Ovary (tissue), 9 donors: ENCODE data around the gene KCNK1. TPM values are rescaled to one million over a fixed set of nuclear protein-coding genes. Genes with fewer than 3 reads are reported as not detected.

Experiments used
- DNase-seq, 5 donors: peaks; one replicate each; pipeline ENCODE4 v3.0.0-alpha.2; 2019 to 2020
- H3K27ac ChIP-seq, 2 donors: fragments of 200-600 bp; one replicate each; pipeline versions ENCODE4 v1.5.1 to v1.8.0; 2019 to 2022
- H3K27me3 ChIP-seq: fragments of 200-600 bp; one replicate; pipeline ENCODE4 v1.8.0; 2022
- H3K36me3 ChIP-seq: fragments of 200-600 bp; sonication (generic); one replicate; pipeline ENCODE4 v1.5.1; 2019
- H3K4me1 ChIP-seq: one replicate; pipeline ENCODE4 v1.8.1; 2013; ENCODE audit warnings: mild to moderate bottlenecking, moderate library complexity; ENCODE audit not compliant: insufficient read depth
- H3K4me3 ChIP-seq: fragments of 200-600 bp; sonication (generic); one replicate; pipeline ENCODE4 v1.5.1; 2017
- H3K9me3 ChIP-seq, 2 donors: fragments of 200-600 bp in 1 of 2; sonication (generic) in 1 of 2; one replicate each; pipeline versions ENCODE4 v1.5.1 to v1.8.1; 2013 to 2019; ENCODE audit warnings: mild to moderate bottlenecking in 1 of 2, moderate library complexity in 1 of 2
- EP300 ChIP-seq: sonication (generic); formaldehyde crosslinking; IDR thresholded peaks from one replicate; pipeline ENCODE4 v1.6.1; 2017; ENCODE audit warnings: antibody characterized with exemption
- POLR2A ChIP-seq: fragments of 450-650 bp; IDR thresholded peaks from one replicate; pipeline ENCODE4 v1.6.1; 2017; ENCODE audit warnings: antibody characterized with exemption, mild to moderate bottlenecking, moderate library complexity
- WGBS, 3 donors: extraction: QIAGEN DNeasy Blood & Tissue Kit in 1 of 3; methylation state at CpG; one replicate each; pipeline versions ENCODE4 v1.1.5 to v1.1.7; 2013 to 2017; 5-methylcytosine and 5-hydroxymethylcytosine counted together
- intact Hi-C, 4 donors: fragments of 100-400 bp; cut with DNase I; formaldehyde crosslinking; loops; one replicate each; pipeline versions ENCODE4 v1.11.0 to v1.15.1; 2022 to 2023
- polyA plus RNA-seq, 2 donors: library from polyadenylated mRNA; stranded (reverse); fragments of 200-250 nt in 1 of 2; fragments of 350-450 nt in 1 of 2; fragmentation: Illumina TruSeq in 1 of 2; extraction: RNeasy Lipid Tissue Mini Kit (QIAGEN cat#74804) in 1 of 2; gene quantifications; one replicate each; pipeline ENCODE4 v1.2.3, GENCODE V29; 2013 to 2014
- total RNA-seq, 7 donors: library from RNA; depleted of rRNA in 2 of 7; stranded (reverse); fragments of >200 nt in 2 of 7; fragmentation: NEBNext Ultra II Directional in 3 of 7; extraction: Animal tissue kit (Norgen Biotek cat#: 25700) in 3 of 7; gene quantifications; one replicate each; pipeline versions ENCODE4 v1.1.0 to v1.2.4, GENCODE V29; 2016 to 2023
- TF ChIP-seq, protein P1 (sequence below), 3 donors: fragments of 450-650 bp in 2 of 3; fragments of 200-600 bp in 1 of 3; IDR thresholded peaks; one replicate each; pipeline versions ENCODE4 v1.5.1 to v1.8.0; 2016 to 2022; ENCODE audit warnings: antibody characterized with exemption in 3 of 3, mild to moderate bottlenecking in 1 of 3
- donor health status: DM: no; HTN: no; CAD: no; lungs with moderate emphysema.
- donor health status: DM: no; HTN: no; CAD: no.
- donor health status: Bipolar disorder and iron deficiency.
- donor health status: DM: yes; HTN: yes; CAD: no.
- donor health status: DM: no; HTN: no; CAD: no.
- donor health status: DM: yes; HTN: yes; CAD: no.

Gene KCNK1
- total and polyA plus RNA-seq, 9 donors = 3.1 to 24.8 (median 4.9) TPM

DNA sequence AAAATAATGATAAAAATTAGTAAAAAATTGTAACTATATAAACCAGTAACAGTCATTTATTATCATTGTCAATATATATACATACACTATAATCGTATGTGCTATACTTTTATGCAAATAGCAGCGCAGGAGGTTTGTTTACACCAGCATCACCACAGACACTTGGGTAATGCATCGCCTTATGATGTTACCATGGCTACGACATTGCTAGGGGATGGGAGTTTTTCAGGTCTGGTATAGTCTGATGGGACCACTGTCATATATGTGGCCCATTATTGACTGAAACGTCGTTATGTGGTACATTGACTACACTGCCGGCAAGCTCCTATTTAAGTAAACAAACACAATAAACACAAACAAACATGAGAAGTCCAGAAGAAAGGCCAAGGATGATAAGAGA lies 45.6 kb downstream of the KCNK1 start:
- Histone ChIP-seq H3K4me1 (no peaks in the 10 kb centered on the region), H3K27me3 (no peaks in the 10 kb centered on the region), H3K4me3 (no peak overlapping the region), H3K9me3 (no peaks in the 10 kb centered on the region), H3K36me3 (no peaks in the 10 kb centered on the region), H3K27ac (no peak overlapping the region)
- intact Hi-C loops = no loop called here
- no peak for DNase-seq
- 91 to 95% (median 95%) methylated on average over 7 of the region's 7 CpGs for WGBS, 3 donors
- TF ChIP-seq, protein P1, sequence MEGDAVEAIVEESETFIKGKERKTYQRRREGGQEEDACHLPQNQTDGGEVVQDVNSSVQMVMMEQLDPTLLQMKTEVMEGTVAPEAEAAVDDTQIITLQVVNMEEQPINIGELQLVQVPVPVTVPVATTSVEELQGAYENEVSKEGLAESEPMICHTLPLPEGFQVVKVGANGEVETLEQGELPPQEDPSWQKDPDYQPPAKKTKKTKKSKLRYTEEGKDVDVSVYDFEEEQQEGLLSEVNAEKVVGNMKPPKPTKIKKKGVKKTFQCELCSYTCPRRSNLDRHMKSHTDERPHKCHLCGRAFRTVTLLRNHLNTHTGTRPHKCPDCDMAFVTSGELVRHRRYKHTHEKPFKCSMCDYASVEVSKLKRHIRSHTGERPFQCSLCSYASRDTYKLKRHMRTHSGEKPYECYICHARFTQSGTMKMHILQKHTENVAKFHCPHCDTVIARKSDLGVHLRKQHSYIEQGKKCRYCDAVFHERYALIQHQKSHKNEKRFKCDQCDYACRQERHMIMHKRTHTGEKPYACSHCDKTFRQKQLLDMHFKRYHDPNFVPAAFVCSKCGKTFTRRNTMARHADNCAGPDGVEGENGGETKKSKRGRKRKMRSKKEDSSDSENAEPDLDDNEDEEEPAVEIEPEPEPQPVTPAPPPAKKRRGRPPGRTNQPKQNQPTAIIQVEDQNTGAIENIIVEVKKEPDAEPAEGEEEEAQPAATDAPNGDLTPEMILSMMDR (IDR thresholded peaks at IDR 0.05) = no peak
- TF ChIP-seq POLR2A (no peak), EP300 (no peak)

DNA sequence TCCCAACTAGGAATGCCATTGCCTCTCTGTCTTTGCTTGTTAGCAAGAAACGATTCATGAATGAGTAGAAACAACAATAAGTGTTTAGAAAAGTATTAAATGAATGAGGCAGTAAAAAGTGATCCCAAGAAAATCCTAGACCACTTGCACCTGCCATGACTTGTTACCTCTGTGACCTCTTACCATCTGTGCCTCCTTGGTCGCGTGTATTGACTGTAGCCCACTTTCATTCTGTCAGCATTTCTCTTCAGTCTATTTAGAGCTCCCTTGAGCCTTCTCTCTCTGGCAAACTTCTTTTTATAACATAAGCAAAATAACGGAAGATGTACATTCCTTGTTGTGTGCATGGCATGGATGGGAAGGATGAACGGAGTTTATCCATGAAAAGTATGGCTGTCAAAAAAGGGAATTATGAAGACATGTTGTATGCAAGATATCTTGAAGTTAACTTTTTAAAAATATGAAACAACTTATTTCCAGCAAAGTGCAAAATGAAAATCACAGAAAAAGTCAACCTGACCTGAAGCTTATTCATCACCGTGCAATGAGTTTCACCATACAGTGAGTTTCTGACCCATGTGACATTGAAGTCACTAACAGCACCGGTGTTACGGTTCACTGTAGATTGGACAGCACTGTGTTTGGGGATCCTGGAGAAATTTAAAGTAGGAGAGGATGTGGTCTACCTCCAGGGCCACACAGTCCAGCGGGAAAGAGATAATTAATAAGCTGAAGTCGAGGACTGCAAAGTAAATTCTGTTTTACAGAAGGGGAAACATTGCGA lies 47.7 kb downstream of the KCNK1 start:
- Histone ChIP-seq H3K4me3 (no peak overlapping the region), H3K36me3 (no peaks in the 10 kb centered on the region), H3K4me1 (no peaks in the 10 kb centered on the region), H3K27me3 (no peaks in the 10 kb centered on the region), H3K9me3 (no peaks in the 10 kb centered on the region), H3K27ac (no peak overlapping the region)
- WGBS, 3 donors = 84 to 91% (median 88%) methylated on average over 11 of the region's 11 CpGs
- DNase-seq = no peak
- intact Hi-C loops = no loop called here
- TF ChIP-seq, protein P1 (IDR thresholded peaks at IDR 0.05) = no peak
- no peak for TF ChIP-seq EP300
- no peak for TF ChIP-seq POLR2A

DNA sequence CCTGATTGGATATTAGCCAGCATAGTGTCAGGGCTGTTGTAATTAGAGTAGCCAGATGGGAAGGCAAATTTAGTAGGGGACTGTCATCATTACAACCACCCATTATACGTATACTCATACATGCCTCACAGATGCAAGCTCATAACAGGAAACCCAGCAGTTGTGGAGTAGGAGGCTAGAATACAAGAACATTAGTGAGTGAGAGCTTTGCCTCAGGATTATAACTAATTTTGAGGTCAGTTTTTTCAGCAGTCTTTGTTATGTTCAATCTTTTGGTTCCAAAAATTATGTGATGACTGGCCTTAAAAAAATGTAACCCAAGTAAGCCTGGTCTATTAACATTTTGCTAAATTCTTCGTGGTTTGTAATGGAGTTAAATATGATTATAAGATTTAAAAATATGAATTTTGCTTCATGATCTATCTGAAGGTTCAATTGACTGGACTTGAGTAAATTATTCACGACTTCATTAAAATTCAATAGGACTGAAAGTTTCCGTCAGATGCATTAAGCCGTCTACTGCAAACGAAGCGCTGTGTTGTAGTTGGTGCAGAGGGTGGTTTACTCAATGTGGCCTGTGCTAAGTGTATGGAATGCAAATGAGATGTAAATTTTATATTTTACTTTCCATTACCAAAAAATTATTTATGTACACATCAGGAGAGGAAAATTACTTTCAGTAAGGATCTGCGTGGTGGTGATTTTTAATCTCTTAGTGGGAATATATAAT lies 48.8 kb downstream of the KCNK1 start:
- no peak overlapping the region for H3K27ac ChIP-seq
- TF ChIP-seq, protein P1 (IDR thresholded peaks at IDR 0.05) = no peak
- no peak for TF ChIP-seq POLR2A
- TF ChIP-seq EP300 = no peak
- DNase-seq = no peak
- intact Hi-C loops = no loop called here
- H3K9me3 ChIP-seq = no peaks in the 10 kb centered on the region
- H3K4me3 ChIP-seq = no peak overlapping the region
- no peaks in the 10 kb centered on the region for H3K27me3 ChIP-seq
- 80 to 82% (median 82%) methylated on average over 8 of the region's 8 CpGs for WGBS, 3 donors
- no peaks in the 10 kb centered on the region for H3K4me1 ChIP-seq
- H3K36me3 ChIP-seq = no peaks in the 10 kb centered on the region

DNA sequence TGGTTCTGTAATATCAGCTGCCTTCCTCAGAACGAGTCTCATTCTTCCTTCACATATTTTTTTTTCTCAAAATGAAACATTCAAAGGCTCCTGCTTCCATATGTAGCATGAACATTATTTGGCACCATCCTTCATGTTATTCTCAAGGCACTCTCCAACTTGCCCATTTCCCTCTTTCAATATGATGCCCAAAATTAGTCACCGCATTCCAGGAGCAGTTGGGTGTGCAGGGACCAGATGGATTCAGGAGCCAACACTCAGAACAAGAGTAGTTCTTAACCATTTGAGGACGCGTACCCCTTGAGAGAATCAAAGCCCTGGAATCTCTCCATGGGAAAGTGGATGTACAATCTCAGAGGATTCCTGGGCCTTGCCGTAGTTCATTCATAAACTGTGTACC lies 50.3 kb downstream of the KCNK1 start:
- Histone ChIP-seq H3K27me3 (no peaks in the 10 kb centered on the region), H3K36me3 (no peaks in the 10 kb centered on the region), H3K4me1 (no peaks in the 10 kb centered on the region), H3K4me3 (no peak overlapping the region), H3K9me3 (no peaks in the 10 kb centered on the region), H3K27ac (no peak overlapping the region)
- 93 to 97% (median 94%) methylated on average over 5 of the region's 5 CpGs for WGBS, 3 donors
- TF ChIP-seq EP300 (no peak), POLR2A (no peak)
- TF ChIP-seq, protein P1 (IDR thresholded peaks at IDR 0.05) = no peak
- no peak for DNase-seq
- intact Hi-C loops = no loop called here
